Activated CD4-positive, alpha-beta memory T cell treated with anti-CD3 and anti-CD28 coated beads for 36 hours (primary cell): ENCODE results near the gene ITGAE. TPM values are rescaled to one million over a fixed set of nuclear protein-coding genes. Genes with fewer than 3 reads are reported as not detected.

Experiments used
- CTCF ChIA-PET: fragments of 350-600 bp; sonication (Branson Sonifier 250); formaldehyde crosslinking; loops from one replicate; lab custom pipeline; 2021; ENCODE audit warnings: antibody characterized with exemption, inconsistent platforms; lab: Charles Lee
- POLR2A ChIA-PET: fragments of 350-600 bp; sonication (Branson Sonifier 250); formaldehyde crosslinking; loops from one replicate; lab custom pipeline; 2021; ENCODE audit warnings: antibody characterized with exemption; lab: Charles Lee
- DNase-seq: peaks from one replicate; pipeline ENCODE4 v3.0.0-alpha.2; 2020
- H3K27ac Mint-ChIP-seq: one replicate; pipeline ENCODE4 v1.8.0; 2021; ENCODE audit warnings: mixed read lengths
- H3K27me3 Mint-ChIP-seq: one replicate; pipeline ENCODE4 v1.8.0; 2021; ENCODE audit warnings: mixed read lengths
- H3K36me3 Mint-ChIP-seq: one replicate; pipeline ENCODE4 v1.8.0; 2021; ENCODE audit warnings: mixed read lengths
- H3K4me1 Mint-ChIP-seq: one replicate; pipeline ENCODE4 v1.8.0; 2021; ENCODE audit warnings: low read depth, mixed read lengths
- H3K4me3 Mint-ChIP-seq: one replicate; pipeline ENCODE4 v1.8.0; 2021; ENCODE audit warnings: mild to moderate bottlenecking, mixed read lengths
- H3K9me3 Mint-ChIP-seq: one replicate; pipeline ENCODE4 v1.8.0; 2021; ENCODE audit warnings: mixed read lengths
- intact Hi-C: fragments of 100-400 bp; cut with micrococcal nuclease; formaldehyde crosslinking; loops from one replicate; pipeline ENCODE4 v1.15.1; 2023
- total RNA-seq, 2 experiments: library from RNA; stranded (reverse); gene quantifications; one replicate each; pipeline ENCODE4 v1.2.3, GENCODE V29; 2021

ITGAE gene
- total RNA-seq, 2 experiments from 2014 or later: 32.8 to 34.4 TPM

- ChIA-PET CTCF (no interaction called here), POLR2A (no interaction called here)
- intact Hi-C loops: no loop called here
- DNase-seq: no peak
- H3K27ac Mint-ChIP-seq: no peak overlapping the region
- peaks cover 13% of the 10 kb centered on the region for H3K4me1 Mint-ChIP-seq
- H3K27me3 Mint-ChIP-seq: no peaks in the 10 kb centered on the region
- peaks cover 6% of the 10 kb centered on the region for H3K36me3 Mint-ChIP-seq
- no peaks in the 10 kb centered on the region for H3K9me3 Mint-ChIP-seq
- H3K4me3 Mint-ChIP-seq: no peak overlapping the region
Observed at GRCh38 chr17:3803308-3803640, 2.3 kb upstream of the ITGAE start.

GRCh38 chr17:3802461-3803307 is 1.7 kb upstream of the ITGAE start:
- ChIA-PET CTCF (no interaction called here), POLR2A (no interaction called here)
- no peak overlapping the region for H3K4me3 Mint-ChIP-seq
- DNase-seq: no peak
- H3K36me3 Mint-ChIP-seq: peaks cover 6% of the 10 kb centered on the region
- H3K27me3 Mint-ChIP-seq: no peaks in the 10 kb centered on the region
- peaks cover 10% of the 10 kb centered on the region for H3K4me1 Mint-ChIP-seq
- intact Hi-C loops: no loop called here
- no peak overlapping the region for H3K27ac Mint-ChIP-seq
- H3K9me3 Mint-ChIP-seq: no peaks in the 10 kb centered on the region

- Mint-ChIP-seq H3K36me3 (peaks cover 6% of the 10 kb centered on the region), H3K27ac (no peak overlapping the region), H3K27me3 (no peaks in the 10 kb centered on the region), H3K4me3 (no peak overlapping the region), H3K9me3 (no peaks in the 10 kb centered on the region), H3K4me1 (peaks cover 12% of the 10 kb centered on the region)
- DNase-seq: no peak
- intact Hi-C loops: no loop called here
- CTCF ChIA-PET: no interaction called here
- POLR2A ChIA-PET: interaction anchor here (0.8 kb wide), 1 partner anchor 36 kb away, joined by 3 read pairs; no protein-coding TSS in a partner anchor
Observed at GRCh38 chr17:3801792-3802191, 804 bp upstream of the ITGAE start.

GRCh38 chr17:3801347-3801746 is 359 bp upstream of the ITGAE start:
- Mint-ChIP-seq H3K27me3 (no peaks in the 10 kb centered on the region), H3K4me3 (no peak overlapping the region), H3K27ac (no peak overlapping the region), H3K36me3 (peaks cover 6% of the 10 kb centered on the region), H3K9me3 (no peaks in the 10 kb centered on the region), H3K4me1 (peaks cover 16% of the 10 kb centered on the region)
- ChIA-PET POLR2A (interaction anchor here (0.8 kb wide), 1 partner anchor 36 kb away, joined by 3 read pairs; no protein-coding TSS in a partner anchor), CTCF (interaction anchor here (1.1 to 1.2 kb wide), 2 partner anchors 26 to 61 kb away, joined by 3 to 4 read pairs; no protein-coding TSS in a partner anchor)
- intact Hi-C loops: no loop called here
- DNase-seq: no peak

GRCh38 chr17:3799181-3799945 is 1.6 kb downstream of the ITGAE start:
- Mint-ChIP-seq H3K4me3 (no peak overlapping the region), H3K27me3 (no peaks in the 10 kb centered on the region), H3K36me3 (peaks cover 6% of the 10 kb centered on the region), H3K27ac (no peak overlapping the region), H3K4me1 (peaks cover 28% of the 10 kb centered on the region), H3K9me3 (no peaks in the 10 kb centered on the region)
- intact Hi-C loops: no loop called here
- ChIA-PET CTCF (interaction anchor here (1.0 to 1.3 kb wide), 3 partner anchors 60 to 117 kb away, joined by 3 to 4 read pairs (median 4); no protein-coding TSS in a partner anchor), POLR2A (no interaction called here)
- DNase-seq: no peak

- Mint-ChIP-seq H3K4me3 (no peak overlapping the region), H3K27me3 (no peaks in the 10 kb centered on the region), H3K27ac (no peak overlapping the region), H3K9me3 (no peaks in the 10 kb centered on the region), H3K4me1 (peaks cover 25% of the 10 kb centered on the region), H3K36me3 (peaks cover 6% of the 10 kb centered on the region)
- POLR2A ChIA-PET: no interaction called here
- DNase-seq: no peak
- CTCF ChIA-PET: interaction anchor here (1.0 kb wide), 2 partner anchors 59 to 61 kb away, joined by 3 to 4 read pairs; no protein-coding TSS in a partner anchor
- intact Hi-C loops: no loop called here
Observed at GRCh38 chr17:3798273-3799180, 2.5 kb downstream of the ITGAE start.

GRCh38 chr17:3796822-3797170 is 4.2 kb downstream of the ITGAE start:
- no peaks in the 10 kb centered on the region for H3K9me3 Mint-ChIP-seq
- no peak overlapping the region for H3K27ac Mint-ChIP-seq
- ChIA-PET CTCF (interaction anchor here (1.0 to 3.3 kb wide), 5 partner anchors 9 to 59 kb away, joined by 3 to 17 read pairs (median 3); partner anchors contain the start of gene NCBP3), POLR2A (interaction anchor here (1.0 kb wide), 2 partner anchors 33 to 86 kb away, joined by 4 read pairs; no protein-coding TSS in a partner anchor)
- H3K4me1 Mint-ChIP-seq: peaks cover 29% of the 10 kb centered on the region
- H3K4me3 Mint-ChIP-seq: no peak overlapping the region
- H3K36me3 Mint-ChIP-seq: peaks cover 1% of the 10 kb centered on the region
- H3K27me3 Mint-ChIP-seq: no peaks in the 10 kb centered on the region
- intact Hi-C loops: loop anchor here (1.0 to 2.0 kb wide), 2 partner anchors 33 to 60 kb away; no protein-coding TSS in a partner anchor
- no peak for DNase-seq

GRCh38 chr17:3796110-3796821 is 4.7 kb downstream of the ITGAE start:
- H3K9me3 Mint-ChIP-seq: no peaks in the 10 kb centered on the region
- intact Hi-C loops: loop anchor here (1.0 to 2.0 kb wide), 2 partner anchors 33 to 59 kb away; no protein-coding TSS in a partner anchor
- no peak overlapping the region for H3K4me3 Mint-ChIP-seq
- DNase-seq: peak; percentile 88
- POLR2A ChIA-PET: interaction anchor here (1.0 kb wide), 2 partner anchors 33 to 86 kb away, joined by 4 read pairs; no protein-coding TSS in a partner anchor
- H3K4me1 Mint-ChIP-seq: peaks cover 34% of the 10 kb centered on the region
- no peak overlapping the region for H3K27ac Mint-ChIP-seq
- H3K36me3 Mint-ChIP-seq: no peaks in the 10 kb centered on the region
- CTCF ChIA-PET: interaction anchor here (1.0 to 3.3 kb wide), 6 partner anchors 10 to 58 kb away, joined by 3 to 17 read pairs (median 4); partner anchors contain the start of gene NCBP3
- H3K27me3 Mint-ChIP-seq: no peaks in the 10 kb centered on the region

- Mint-ChIP-seq H3K27ac (peak overlapping the region; percentile 56), H3K4me1 (peaks cover 36% of the 10 kb centered on the region), H3K9me3 (peaks cover under 1% of the 10 kb centered on the region), H3K27me3 (no peaks in the 10 kb centered on the region), H3K4me3 (no peak overlapping the region), H3K36me3 (no peaks in the 10 kb centered on the region)
- DNase-seq: no peak
- ChIA-PET POLR2A (no interaction called here), CTCF (interaction anchor here (1.6 to 3.3 kb wide), 2 partner anchors 32 to 58 kb away, joined by 4 to 17 read pairs; no protein-coding TSS in a partner anchor)
- intact Hi-C loops: loop anchor here (1.0 to 2.0 kb wide), 2 partner anchors 32 to 59 kb away; no protein-coding TSS in a partner anchor
Observed at GRCh38 chr17:3795390-3796102, 5.4 kb downstream of the ITGAE start.
